CD14-positive monocyte (primary cell): ENCODE measurements around the gene ERG. TPM values are rescaled to one million over a fixed set of nuclear protein-coding genes. Genes with fewer than 3 reads are reported as not detected.

Experiments used
- DNase-seq, 3 donors: peaks; one replicate each; pipeline ENCODE4 v3.0.0-alpha.2; 2011 to 2022
- H2AFZ ChIP-seq: 2 replicates; pipeline ENCODE4 v1.6.0; 2012; ENCODE audit warnings: mild to moderate bottlenecking, low read depth, low read length, inconsistent platforms; ENCODE audit not compliant: insufficient read depth, poor library complexity, severe bottlenecking
- H3K27ac ChIP-seq, 2 donors: 1 replicate in 1 of 2; 2 replicates in 1 of 2; pipeline ENCODE4 v1.5.1; 2012 to 2013; ENCODE audit warnings: low read length in 2 of 2, control low read depth in 1 of 2, inconsistent platforms in 1 of 2, low read depth in 1 of 2, mild to moderate bottlenecking in 1 of 2
- H3K27me3 ChIP-seq, 2 donors: one replicate each; pipeline versions ENCODE4 v1.6.0 to v1.6.1; 2011 to 2013; ENCODE audit warnings: low read length in 2 of 2; ENCODE audit not compliant: control insufficient read depth in 2 of 2, insufficient read depth in 2 of 2
- H3K36me3 ChIP-seq, 2 donors: replicated peaks in 1 of 2; 1 replicate in 1 of 2; 2 replicates in 1 of 2; pipeline versions ENCODE4 v1.5.1 to v1.6.1; 2012 to 2013; ENCODE audit warnings: low read length in 2 of 2, control low read depth in 1 of 2, inconsistent platforms in 1 of 2, mild to moderate bottlenecking in 1 of 2; ENCODE audit not compliant: insufficient read depth in 2 of 2, control insufficient read depth in 1 of 2
- H3K4me1 ChIP-seq, 2 donors: 1 replicate in 1 of 2; 2 replicates in 1 of 2; pipeline versions ENCODE4 v1.5.1 to v1.6.1; 2012 to 2013; ENCODE audit warnings: low read length in 2 of 2, control low read depth in 1 of 2, inconsistent platforms in 1 of 2, mild to moderate bottlenecking in 1 of 2, moderate library complexity in 1 of 2; ENCODE audit not compliant: insufficient read depth in 2 of 2, control insufficient read depth in 1 of 2
- H3K4me2 ChIP-seq: replicated peaks from 2 replicates; pipeline ENCODE3; 2012; ENCODE audit warnings: low read length, moderate library complexity, mild to moderate bottlenecking; ENCODE audit not compliant: poor library complexity, severe bottlenecking; ENCODE audit errors: extremely low read depth
- H3K4me3 ChIP-seq, 3 experiments: fragments of 200-600 bp in 1 of 3; sonication (generic) in 1 of 3; replicated peaks in 1 of 3; 1 replicate in 2 of 3; 2 replicates in 1 of 3; pipeline ENCODE4 v1.5.1; 2011 to 2013; ENCODE audit warnings: low read length in 3 of 3, mild to moderate bottlenecking in 3 of 3, control low read depth in 2 of 3, low read depth in 2 of 3, inconsistent platforms in 1 of 3, moderate library complexity in 1 of 3
- H3K79me2 ChIP-seq: 2 replicates; pipeline ENCODE4 v1.6.0; 2012; ENCODE audit warnings: mild to moderate bottlenecking, control low read depth, inconsistent platforms, low read length, moderate library complexity; ENCODE audit not compliant: insufficient read depth
- H3K9ac ChIP-seq: 2 replicates; pipeline ENCODE4 v1.6.0; 2017; ENCODE audit warnings: low read length, mild to moderate bottlenecking; ENCODE audit not compliant: insufficient read depth, poor library complexity, severe bottlenecking
- H3K9me3 ChIP-seq, 2 donors: replicated peaks in 1 of 2; 1 replicate in 1 of 2; 2 replicates in 1 of 2; pipeline versions ENCODE4 v1.5.1 to v1.6.1; 2012 to 2013; ENCODE audit warnings: low read length in 2 of 2, control low read depth in 1 of 2; ENCODE audit not compliant: control insufficient read depth in 1 of 2, insufficient read depth in 1 of 2
- H4K20me1 ChIP-seq: 2 replicates; pipeline ENCODE4 v1.6.0; 2012; ENCODE audit warnings: mild to moderate bottlenecking, low read length, control low read depth, moderate library complexity; ENCODE audit not compliant: insufficient read depth
- H3K27ac Mint-ChIP-seq, 7 donors: one replicate each; pipeline ENCODE4 v1.8.0; 2020; ENCODE audit warnings: mild to moderate bottlenecking in 7 of 7, mixed read lengths in 7 of 7, moderate library complexity in 6 of 7, inconsistent platforms in 2 of 7
- H3K27me3 Mint-ChIP-seq, 3 donors: one replicate each; pipeline ENCODE4 v1.8.0; 2021 to 2022; ENCODE audit warnings: low read depth in 3 of 3, mild to moderate bottlenecking in 3 of 3, mixed read lengths in 3 of 3, moderate library complexity in 3 of 3, inconsistent platforms in 1 of 3
- H3K36me3 Mint-ChIP-seq, 2 donors: one replicate each; pipeline ENCODE4 v1.8.0; 2020; ENCODE audit warnings: mixed read lengths in 2 of 2, inconsistent platforms in 1 of 2, mild to moderate bottlenecking in 1 of 2
- H3K4me1 Mint-ChIP-seq: one replicate; pipeline ENCODE4 v1.8.0; 2020; ENCODE audit warnings: mild to moderate bottlenecking, mixed read lengths
- H3K4me3 Mint-ChIP-seq, 2 donors: one replicate each; pipeline ENCODE4 v1.8.0; 2020; ENCODE audit warnings: mild to moderate bottlenecking in 2 of 2, mixed read lengths in 2 of 2, moderate library complexity in 1 of 2
- H3K9me3 Mint-ChIP-seq, 7 donors: one replicate each; pipeline ENCODE4 v1.8.0; 2020 to 2022; ENCODE audit warnings: mixed read lengths in 7 of 7, mild to moderate bottlenecking in 6 of 7, moderate library complexity in 6 of 7, inconsistent platforms in 2 of 7
- CTCF ChIP-seq: fragments of 200-600 bp; IDR thresholded peaks from one replicate; pipeline ENCODE4 v1.8.0; 2022; ENCODE audit warnings: antibody characterized with exemption, mild to moderate bottlenecking
- WGBS: methylation state at CpG from one replicate; pipeline ENCODE4 v1.1.5; 2013; ENCODE audit warnings: missing lambda C conversion rate; ENCODE audit not compliant: insufficient coverage; 5-methylcytosine and 5-hydroxymethylcytosine counted together
- intact Hi-C, 2 donors: fragments of 100-400 bp; cut with micrococcal nuclease; formaldehyde crosslinking; loops; one replicate each; pipeline versions ENCODE4 v1.15.0 to v1.15.1; 2023
- polyA plus RNA-seq, 3 donors: library from polyadenylated mRNA; depleted of rRNA in 1 of 3; unstranded in 2 of 3; stranded (reverse) in 1 of 3; fragments of 300-500 nt in 2 of 3; fragments of >200 nt in 1 of 3; fragmentation: Illumina TruSeq in 2 of 3; gene quantifications; 1 replicate in 2 of 3; 2 replicates in 1 of 3; pipeline ENCODE4 v1.2.3, GENCODE V29; 2012 to 2021

The ERG gene
- polyA plus RNA-seq, 3 donors: 0.16 to 0.22 TPM; not detected in 1

GRCh38 chr21:38433471-38433870, 64.8 kb downstream of the ERG start:
- H3K4me3 ChIP-seq: no peak overlapping the region
- H3K9me3 ChIP-seq: no peaks in the 10 kb centered on the region
- Mint-ChIP-seq H3K4me3 (no peak overlapping the region), H3K9me3 (peaks cover 0 to 2% (median 0%) of the 10 kb centered on the region in 7 donors), H3K27me3 (no peaks in the 10 kb centered on the region), H3K4me1 (peaks cover 32% of the 10 kb centered on the region), H3K36me3 (peaks cover 0 to 2% of the 10 kb centered on the region in 2 donors), H3K27ac (no peak overlapping the region)
- no peaks in the 10 kb centered on the region for H4K20me1 ChIP-seq
- no peaks in the 10 kb centered on the region for H3K79me2 ChIP-seq
- no peaks in the 10 kb centered on the region for H3K27me3 ChIP-seq
- no peak overlapping the region for H3K4me2 ChIP-seq
- H3K36me3 ChIP-seq: no peaks in the 10 kb centered on the region
- no peak overlapping the region for H2AFZ ChIP-seq
- 83% methylated on average over 7 of the region's 8 CpGs for WGBS
- DNase-seq: no peak
- intact Hi-C loops: no loop called here
- no peak overlapping the region for H3K9ac ChIP-seq
- H3K27ac ChIP-seq: no peak overlapping the region
- no peak for TF ChIP-seq CTCF
- H3K4me1 ChIP-seq: peaks cover 17 to 23% of the 10 kb centered on the region in 2 donors

GRCh38 chr21:38430401-38430984, 67.8 kb downstream of the ERG start:
- no peak overlapping the region for H3K4me2 ChIP-seq
- intact Hi-C loops: no loop called here

More at GRCh38 chr21:38430401-38430984, 67.8 kb downstream of the ERG start:
- H3K4me1 Mint-ChIP-seq: peaks cover 5% of the 10 kb centered on the region
- peaks cover 0 to 2% (median 0%) of the 10 kb centered on the region in 7 donors for H3K9me3 Mint-ChIP-seq
- no peaks in the 10 kb centered on the region for H4K20me1 ChIP-seq
- peaks cover 0 to 2% of the 10 kb centered on the region in 2 donors for H3K36me3 Mint-ChIP-seq
- H3K27me3 Mint-ChIP-seq: no peaks in the 10 kb centered on the region
- TF ChIP-seq CTCF: no peak
- H3K27ac Mint-ChIP-seq: no peak overlapping the region
- no peak overlapping the region for H3K27ac ChIP-seq
- no peak overlapping the region for H3K4me3 ChIP-seq
- H3K9ac ChIP-seq: no peak overlapping the region
- H2AFZ ChIP-seq: no peak overlapping the region
- H3K4me1 ChIP-seq: no peaks in the 10 kb centered on the region
- no peaks in the 10 kb centered on the region for H3K36me3 ChIP-seq
- no peaks in the 10 kb centered on the region for H3K79me2 ChIP-seq
- H3K4me3 Mint-ChIP-seq: no peak overlapping the region
- H3K27me3 ChIP-seq: no peaks in the 10 kb centered on the region
- H3K9me3 ChIP-seq: no peaks in the 10 kb centered on the region
- no peak for DNase-seq
